ENCODE results near the gene TAF11L6. TPM values are rescaled to one million over a fixed set of nuclear protein-coding genes. Genes with fewer than 3 reads are reported as not detected.
"Not testable (repeated sequence)": the region's sequence is repeated elsewhere in the genome, so short reads cannot be mapped to it uniquely, and the experiment has no call there.

Gene TAF11L6
- total and polyA plus RNA-seq, 7 donors, result not detected

GRCh38 chr5:17526504-17526903 is 2.0 kb upstream of the TAF11L6 start:
- H3K4me3 ChIP-seq; H3K9me3 ChIP-seq; H3K36me3 ChIP-seq; H3K4me1 ChIP-seq; H3K27ac ChIP-seq; H3K27me3 ChIP-seq; intact Hi-C loops (cut with DNase I): not testable (repeated sequence)
- 94 to 95% methylated on average over 9 of the region's 17 CpGs for WGBS, 2 donors
- peak; percentile 77 for DNase-seq

Small RNA genes lying within 50 kb of the gene (small RNA-seq; reads per million reads assigned to genes)
- 0 reads per million in 3 donors for gene AC106774.3

Other genes starting within 250 kb of the TAF11L6 start
- not detected for gene TAF11L2, start 30.4 kb upstream of the TAF11L6 start, total RNA-seq
- not detected for gene TAF11L2, start 30.4 kb upstream of the TAF11L6 start, polyA plus RNA-seq
- not detected for gene TAF11L3, start 10.3 kb upstream of the TAF11L6 start, total RNA-seq
- not detected for gene TAF11L3, start 10.3 kb upstream of the TAF11L6 start, polyA plus RNA-seq
- not detected for gene TAF11L4, start 6.9 kb upstream of the TAF11L6 start, total RNA-seq
- gene TAF11L4, start 6.9 kb upstream of the TAF11L6 start, polyA plus RNA-seq, result not detected
- gene TAF11L5, start 3.4 kb upstream of the TAF11L6 start, total RNA-seq, result not detected
- gene TAF11L5, start 3.4 kb upstream of the TAF11L6 start, polyA plus RNA-seq, result not detected
- gene TAF11L7, start 57.1 kb downstream of the TAF11L6 start, total RNA-seq, result not detected
- not detected for gene TAF11L7, start 57.1 kb downstream of the TAF11L6 start, polyA plus RNA-seq
- not detected for gene TAF11L8, start 62.3 kb downstream of the TAF11L6 start, total RNA-seq
- gene TAF11L8, start 62.3 kb downstream of the TAF11L6 start, polyA plus RNA-seq, result not detected
- not detected for gene TAF11L9, start 65.7 kb downstream of the TAF11L6 start, total RNA-seq
- gene TAF11L9, start 65.7 kb downstream of the TAF11L6 start, polyA plus RNA-seq, result not detected
- not detected for gene TAF11L10, start 69.2 kb downstream of the TAF11L6 start, total RNA-seq
- gene TAF11L10, start 69.2 kb downstream of the TAF11L6 start, polyA plus RNA-seq, result not detected
- gene TAF11L11, start 75.5 kb downstream of the TAF11L6 start, total RNA-seq, result not detected
- not detected for gene TAF11L11, start 75.5 kb downstream of the TAF11L6 start, polyA plus RNA-seq
- not detected for gene TAF11L12, start 81.7 kb downstream of the TAF11L6 start, total RNA-seq
- not detected for gene TAF11L12, start 81.7 kb downstream of the TAF11L6 start, polyA plus RNA-seq
- not detected for gene TAF11L13, start 103.4 kb downstream of the TAF11L6 start, total RNA-seq
- gene TAF11L13, start 103.4 kb downstream of the TAF11L6 start, polyA plus RNA-seq, result not detected
- gene TAF11L14, start 105.8 kb downstream of the TAF11L6 start, total RNA-seq, result not detected
- not detected for gene TAF11L14, start 105.8 kb downstream of the TAF11L6 start, polyA plus RNA-seq